Lower leg skin (tissue), 4 donors: ENCODE data around the gene CD300LG. TPM values are rescaled to one million over a fixed set of nuclear protein-coding genes. Genes with fewer than 3 reads are reported as not detected.

Experiments used
- DNase-seq, 2 donors: peaks; one replicate each; pipeline ENCODE4 v3.0.0-alpha.2; 2019; ENCODE audit warnings: low spot score in 2 of 2
- H3K4me3 ChIP-seq: fragments of 200-600 bp; sonication (generic); 2 replicates; pipeline ENCODE4 v1.5.1; 2017; ENCODE audit warnings: mild to moderate bottlenecking, low read depth; ENCODE audit not compliant: poor library complexity, severe bottlenecking
- POLR2A ChIP-seq, 2 donors: fragments of 450-650 bp; IDR thresholded peaks; one replicate each; pipeline ENCODE4 v1.6.1; 2016 to 2017; ENCODE audit warnings: antibody characterized with exemption in 2 of 2, mild to moderate bottlenecking in 1 of 2, moderate library complexity in 1 of 2
- WGBS, 2 donors: methylation state at CpG; one replicate each; pipeline ENCODE4 v1.1.5; 2018; 5-methylcytosine and 5-hydroxymethylcytosine counted together
- intact Hi-C: fragments of 100-400 bp; cut with DNase I; formaldehyde crosslinking; loops from one replicate; pipeline ENCODE4 v1.15.0; 2023; ENCODE audit warnings: low total_unique reads
- total RNA-seq, 4 donors: library from RNA; depleted of rRNA; stranded (reverse); fragments of >200 nt; gene quantifications; one replicate each; pipeline ENCODE4 v1.1.0, GENCODE V29; 2016
- TF ChIP-seq, protein P1 (sequence below), 3 donors: fragments of 450-650 bp; IDR thresholded peaks; one replicate each; pipeline ENCODE4 v1.5.1; 2016; ENCODE audit warnings: antibody characterized with exemption in 3 of 3, mild to moderate bottlenecking in 3 of 3, moderate library complexity in 2 of 3

The CD300LG gene
- total RNA-seq, 4 donors from 2014 or later: 6.2 to 9.7 (median 9.0) TPM

- intact Hi-C loops: no loop called here
- 95 to 96% methylated on average over 11 to 12 of the region's 12 CpGs for WGBS, 2 donors
- TF ChIP-seq, protein P1, sequence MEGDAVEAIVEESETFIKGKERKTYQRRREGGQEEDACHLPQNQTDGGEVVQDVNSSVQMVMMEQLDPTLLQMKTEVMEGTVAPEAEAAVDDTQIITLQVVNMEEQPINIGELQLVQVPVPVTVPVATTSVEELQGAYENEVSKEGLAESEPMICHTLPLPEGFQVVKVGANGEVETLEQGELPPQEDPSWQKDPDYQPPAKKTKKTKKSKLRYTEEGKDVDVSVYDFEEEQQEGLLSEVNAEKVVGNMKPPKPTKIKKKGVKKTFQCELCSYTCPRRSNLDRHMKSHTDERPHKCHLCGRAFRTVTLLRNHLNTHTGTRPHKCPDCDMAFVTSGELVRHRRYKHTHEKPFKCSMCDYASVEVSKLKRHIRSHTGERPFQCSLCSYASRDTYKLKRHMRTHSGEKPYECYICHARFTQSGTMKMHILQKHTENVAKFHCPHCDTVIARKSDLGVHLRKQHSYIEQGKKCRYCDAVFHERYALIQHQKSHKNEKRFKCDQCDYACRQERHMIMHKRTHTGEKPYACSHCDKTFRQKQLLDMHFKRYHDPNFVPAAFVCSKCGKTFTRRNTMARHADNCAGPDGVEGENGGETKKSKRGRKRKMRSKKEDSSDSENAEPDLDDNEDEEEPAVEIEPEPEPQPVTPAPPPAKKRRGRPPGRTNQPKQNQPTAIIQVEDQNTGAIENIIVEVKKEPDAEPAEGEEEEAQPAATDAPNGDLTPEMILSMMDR (IDR thresholded peaks at IDR 0.05): no peak
- TF ChIP-seq POLR2A (IDR thresholded peaks at IDR 0.05): no peak
- no peak for DNase-seq
- no peak overlapping the region for H3K4me3 ChIP-seq
These were observed 21.4 kb upstream of the CD300LG start for GRCh38 chr17:43825567-43825966.

- H3K4me3 ChIP-seq: no peak overlapping the region
- TF ChIP-seq POLR2A (IDR thresholded peaks at IDR 0.05): no peak
- TF ChIP-seq, protein P1 (IDR thresholded peaks at IDR 0.05): no peak
- intact Hi-C loops: no loop called here
- WGBS, 2 donors: 81 to 87% methylated on average over 7 of the region's 7 CpGs
- DNase-seq: no peak
These were observed 20.8 kb upstream of the CD300LG start for GRCh38 chr17:43826206-43826605.

DNA sequence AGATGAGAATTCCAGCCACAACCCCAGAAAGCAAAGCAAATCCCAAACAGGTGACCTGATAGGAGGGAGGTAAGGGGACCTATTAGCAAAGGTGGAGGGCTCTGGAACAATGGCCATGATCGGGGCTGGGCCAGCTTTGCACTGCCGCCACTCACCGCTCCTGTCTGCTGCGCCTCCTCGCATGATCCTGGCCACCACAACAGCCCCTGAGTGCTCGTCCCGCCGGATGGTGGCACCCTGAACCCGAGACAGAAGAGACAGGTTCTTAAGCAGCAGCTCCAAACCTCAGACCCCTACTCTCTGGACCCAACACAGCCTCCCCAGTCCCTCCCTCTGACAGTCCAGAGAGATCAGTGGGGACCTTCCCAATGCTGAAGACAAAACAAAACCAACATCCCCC, 19.4 kb upstream of the CD300LG start:
- TF ChIP-seq, protein P1 (IDR thresholded peaks at IDR 0.05): no peak
- intact Hi-C loops: no loop called here
- WGBS, 2 donors: 92 to 94% methylated on average over 9 of the region's 9 CpGs

GRCh38 chr17:43829738-43830137, 17.2 kb upstream of the CD300LG start:
- H3K4me3 ChIP-seq: no peak overlapping the region
- intact Hi-C loops: no loop called here
- WGBS, 2 donors: 97% methylated on average over 14 of the region's 14 CpGs
- TF ChIP-seq, protein P1 (IDR thresholded peaks at IDR 0.05): no peak
- no peak for TF ChIP-seq POLR2A (IDR thresholded peaks at IDR 0.05)
- DNase-seq: no peak

More for the DNA sequence above, 19.4 kb upstream of the CD300LG start:
- no peak for DNase-seq
- H3K4me3 ChIP-seq: no peak overlapping the region

GRCh38 chr17:43830510-43831140, 16.4 kb upstream of the CD300LG start:
- intact Hi-C loops: no loop called here

More at GRCh38 chr17:43830510-43831140, 16.4 kb upstream of the CD300LG start:
- WGBS, 2 donors: 85 to 86% methylated on average over 7 of the region's 7 CpGs
- no peak for TF ChIP-seq POLR2A (IDR thresholded peaks at IDR 0.05)
- TF ChIP-seq, protein P1 (IDR thresholded peaks at IDR 0.05): no peak
- no peak for DNase-seq
- H3K4me3 ChIP-seq: no peak overlapping the region
